Erythroblast (primary cell): ENCODE data around the gene MAP3K2.

Source experiments
- GATA1 ChIP-seq: IDR thresholded peaks from 2 replicates; pipeline ENCODE4 v1.6.1; 2011; ENCODE audit warnings: low read depth, mild to moderate bottlenecking, control low read depth, low read length, moderate library complexity
- POLR2A ChIP-seq: IDR thresholded peaks from 2 replicates; pipeline ENCODE4 v1.6.1; 2011; ENCODE audit warnings: mild to moderate bottlenecking, low read length

DNA sequence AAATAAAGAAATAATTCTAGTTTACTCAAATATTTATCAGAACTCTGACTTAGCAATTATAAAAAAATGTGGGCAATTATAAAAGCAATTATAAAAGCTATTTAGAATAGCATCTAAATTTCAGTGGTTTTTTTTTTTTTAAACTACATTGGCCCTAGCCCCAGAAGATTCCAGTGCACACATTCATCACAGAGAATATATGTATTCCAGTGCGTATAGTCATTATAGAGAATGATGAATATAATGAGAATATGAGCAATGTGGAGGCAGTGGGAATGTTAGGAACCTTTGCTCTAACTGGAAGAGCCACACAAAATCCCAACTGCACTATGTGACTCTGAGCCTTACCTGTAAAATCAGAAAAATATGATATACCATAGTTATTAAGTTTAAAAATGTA is 10.5 kb downstream of the MAP3K2 start:
- no peak for TF ChIP-seq POLR2A
- no peak for TF ChIP-seq GATA1
